GM12891 (cell line): ENCODE data around the gene TRIM4.
"Not testable (repeated sequence)": the region's sequence is repeated elsewhere in the genome, so short reads cannot be mapped to it uniquely, and the experiment has no call there.

ENCODE experiments used
- DNase-seq: peaks from one replicate; pipeline ENCODE4 v3.0.0; 2011; ENCODE audit warnings: low spot score; ENCODE audit not compliant: insufficient read length
- FAIRE-seq: peaks from 2 replicates; lab custom pipeline; 2011; peaks lifted over from hg19 to GRCh38; lab: Jason Lieb, UNC
- PAX5 ChIP-seq: IDR thresholded peaks from 2 replicates; pipeline ENCODE4 v1.6.1; 2011; ENCODE audit warnings: low read length, moderate library complexity, mild to moderate bottlenecking; ENCODE audit not compliant: insufficient read depth, severe bottlenecking
- POLR2A ChIP-seq: IDR thresholded peaks from 2 replicates; pipeline ENCODE4 v1.6.1; 2011; ENCODE audit warnings: low read depth, low read length, control low read depth
- POLR2AphosphoS5 ChIP-seq: IDR thresholded peaks from 2 replicates; pipeline ENCODE4 v1.6.1; 2011; ENCODE audit warnings: low read depth, low read length, control low read depth
- POU2F2 ChIP-seq: IDR thresholded peaks from 2 replicates; pipeline ENCODE4 v1.6.1; 2011; ENCODE audit warnings: low read depth, mild to moderate bottlenecking, control low read depth, low read length, moderate library complexity
- SPI1 ChIP-seq: IDR thresholded peaks from 2 replicates; pipeline ENCODE4 v1.6.1; 2011; ENCODE audit warnings: low read depth, low read length, control low read depth
- TAF1 ChIP-seq: IDR thresholded peaks from 2 replicates; pipeline ENCODE4 v1.6.1; 2011; ENCODE audit warnings: low read depth, low read length, control low read depth

The TRIM4 gene

GRCh38 chr7:99920149-99920548 lies 819 bp upstream of the TRIM4 start:
- FAIRE-seq = no peak
- no peak for DNase-seq
- no peak for TF ChIP-seq POU2F2
- TF ChIP-seq PAX5 = no peak

GRCh38 chr7:99919814-99920112 lies 433 bp upstream of the TRIM4 start:
- TF ChIP-seq POU2F2 (no peak), POLR2AphosphoS5 (no peak), POLR2A (no peak), TAF1 (no peak), PAX5 (no peak), SPI1 (no peak)
- DNase-seq (no peak), FAIRE-seq (no peak)

DNA sequence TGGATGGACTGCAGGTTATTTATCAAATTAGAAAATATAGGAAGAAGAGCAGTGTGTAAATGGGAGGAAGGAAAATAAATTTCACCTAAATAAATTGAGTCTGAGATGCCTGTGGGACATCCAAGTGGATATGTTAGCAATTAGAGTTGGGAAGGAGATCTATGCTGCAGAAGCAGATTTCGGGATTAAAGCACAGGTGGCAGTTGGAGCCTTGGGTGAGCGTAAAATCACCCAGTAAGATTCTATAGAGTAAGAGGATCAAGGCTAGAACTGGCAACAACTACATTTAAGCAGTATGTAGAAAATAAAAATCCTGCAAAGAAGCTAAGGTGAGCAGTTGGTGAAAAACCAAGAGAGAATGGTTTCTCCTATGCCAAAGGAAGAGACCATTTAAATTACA lies 8.4 kb downstream of the TRIM4 start:
- FAIRE-seq (no peak), DNase-seq (no peak)
- TF ChIP-seq POU2F2 (no peak), TAF1 (no peak), POLR2A (no peak), SPI1 (no peak), POLR2AphosphoS5 (no peak), PAX5 (no peak)

GRCh38 chr7:99901581-99901980 lies 17.7 kb downstream of the TRIM4 start:
- TF ChIP-seq POLR2A (no peak), PAX5 (no peak), TAF1 (no peak), POLR2AphosphoS5 (no peak), POU2F2 (no peak), SPI1 (no peak)
- FAIRE-seq = no peak
- DNase-seq = no peak

GRCh38 chr7:99899830-99900519 lies 19.4 kb downstream of the TRIM4 start:
- no peak for FAIRE-seq
- TF ChIP-seq TAF1 (no peak), POLR2AphosphoS5 (no peak), POLR2A (no peak), POU2F2 (no peak), PAX5 (no peak), SPI1 (no peak)

GRCh38 chr7:99898836-99899235 lies 20.5 kb downstream of the TRIM4 start:
- no peak for TF ChIP-seq SPI1
- TF ChIP-seq POU2F2 = no peak
- TF ChIP-seq TAF1 = no peak
- TF ChIP-seq POLR2A = no peak
- TF ChIP-seq POLR2AphosphoS5 = no peak; the same call in 1 of the 2 replicates
- no peak for TF ChIP-seq PAX5
- no peak for DNase-seq
- FAIRE-seq = no peak

More at GRCh38 chr7:99899830-99900519, 19.4 kb downstream of the TRIM4 start:
- DNase-seq = no peak

- DNase-seq (no peak), FAIRE-seq (no peak)
- TF ChIP-seq TAF1 (no peak), POU2F2 (no peak), SPI1 (no peak), POLR2AphosphoS5 (no peak), POLR2A (no peak), PAX5 (no peak)
Observed at GRCh38 chr7:99898023-99898357, 21.3 kb downstream of the TRIM4 start.

GRCh38 chr7:99897322-99898022 lies 21.9 kb downstream of the TRIM4 start:
- no peak for FAIRE-seq
- 0 out of 2 replicates have a peak, but pooled peaks have one; percentile 14 for TF ChIP-seq SPI1
- no peak for TF ChIP-seq POU2F2
- TF ChIP-seq PAX5 = no peak
- no peak for TF ChIP-seq POLR2AphosphoS5
- no peak for TF ChIP-seq POLR2A
- DNase-seq = no peak

- TF ChIP-seq SPI1 = no peak
- TF ChIP-seq PAX5 = no peak
- TF ChIP-seq POLR2A = no peak
- no peak for TF ChIP-seq POLR2AphosphoS5
- no peak for TF ChIP-seq TAF1
- no peak for TF ChIP-seq POU2F2
- DNase-seq = no peak
Observed at GRCh38 chr7:99894738-99895137, 24.6 kb downstream of the TRIM4 start.

DNA sequence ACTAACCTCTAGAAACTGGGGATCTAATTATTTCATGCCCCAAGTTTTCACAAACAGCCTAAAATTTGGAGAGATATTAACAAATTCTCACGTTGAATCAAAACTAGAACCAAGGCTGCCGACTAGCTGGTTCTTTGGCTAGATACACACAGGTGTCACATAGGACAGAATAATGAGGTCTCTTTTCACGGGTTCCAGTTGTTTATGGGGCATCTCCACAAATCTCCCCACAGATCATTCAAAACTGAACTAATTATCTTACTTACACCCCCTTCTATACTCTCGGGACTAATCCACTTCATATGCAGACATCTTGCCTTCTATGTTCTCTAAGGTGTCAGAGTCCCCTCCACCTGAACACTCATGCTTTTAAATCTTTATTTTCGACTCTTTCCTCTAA lies 26.1 kb downstream of the TRIM4 start:
- FAIRE-seq = no peak
- DNase-seq = no peak
- TF ChIP-seq POLR2A (no peak), POLR2AphosphoS5 (no peak), POU2F2 (no peak)

More at GRCh38 chr7:99894738-99895137, 24.6 kb downstream of the TRIM4 start:
- FAIRE-seq = no peak

- DNase-seq, FAIRE-seq: not testable (repeated sequence)
Observed at GRCh38 chr7:99890348-99890747, 29.0 kb downstream of the TRIM4 start.

DNA sequence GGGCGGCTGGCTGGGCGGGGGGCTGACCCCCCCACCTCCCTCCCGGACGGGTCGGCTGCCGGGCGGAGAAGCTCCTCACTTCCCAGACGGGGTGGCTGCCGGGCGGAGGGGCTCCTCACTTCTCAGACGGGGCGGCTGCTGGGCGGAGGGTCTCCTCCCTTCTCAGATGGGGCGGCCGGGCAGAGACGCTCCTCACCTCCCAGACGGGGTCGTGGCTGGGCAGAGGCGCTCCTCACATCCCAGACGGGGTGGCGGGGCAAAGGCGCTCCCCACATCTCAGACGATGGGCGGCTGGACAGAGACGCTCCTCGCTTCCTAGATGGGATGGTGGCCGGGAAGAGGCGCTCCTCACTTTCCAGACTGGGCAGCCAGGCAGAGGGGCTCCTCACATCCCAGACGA lies 31.0 kb downstream of the TRIM4 start:
- not testable (repeated sequence) for DNase-seq

More for the DNA sequence above, 31.0 kb downstream of the TRIM4 start:
- FAIRE-seq = not testable (repeated sequence)
